Activated B cell treated with CpG ODN at 0.5 μM for 24 hours (primary cell): ENCODE measurements around the gene PRORP. TPM values are rescaled to one million over a fixed set of nuclear protein-coding genes. Genes with fewer than 3 reads are reported as not detected.

ENCODE experiments used
- ATAC-seq: fragments of 200-7000 bp; cut with Tn5 transposase; one replicate; pipeline ENCODE4 v1.10.0; 2021; ENCODE audit warnings: low read depth, mild to moderate bottlenecking, moderate library complexity
- CTCF ChIA-PET: fragments of 350-600 bp; sonication (Branson Sonifier 250); formaldehyde crosslinking; loops from one replicate; lab custom pipeline; 2021; ENCODE audit warnings: antibody characterized with exemption; lab: Charles Lee
- POLR2A ChIA-PET: fragments of 350-600 bp; sonication (Branson Sonifier 250); formaldehyde crosslinking; loops from one replicate; lab custom pipeline; 2021; ENCODE audit warnings: antibody characterized with exemption; lab: Charles Lee
- DNase-seq: peaks from one replicate; pipeline ENCODE4 v3.0.0; 2022
- H3K27ac Mint-ChIP-seq: one replicate; pipeline ENCODE4 v1.8.0; 2020; ENCODE audit warnings: mixed read lengths
- H3K27me3 Mint-ChIP-seq: one replicate; pipeline ENCODE4 v1.8.0; 2021; ENCODE audit warnings: mixed read lengths
- H3K36me3 Mint-ChIP-seq: one replicate; pipeline ENCODE4 v1.8.0; 2021; ENCODE audit warnings: low read depth, mixed read lengths
- H3K4me1 Mint-ChIP-seq: one replicate; pipeline ENCODE4 v1.8.0; 2021; ENCODE audit warnings: mixed read lengths
- H3K4me3 Mint-ChIP-seq: one replicate; pipeline ENCODE4 v1.8.0; 2020; ENCODE audit warnings: mild to moderate bottlenecking, mixed read lengths
- H3K9me3 Mint-ChIP-seq: one replicate; pipeline ENCODE4 v1.8.0; 2020; ENCODE audit warnings: mixed read lengths
- CTCF ChIP-seq: fragments of 200-600 bp; IDR thresholded peaks from one replicate; pipeline ENCODE4 v1.8.0; 2022; ENCODE audit warnings: antibody characterized with exemption, mild to moderate bottlenecking
- intact Hi-C: fragments of 100-400 bp; cut with micrococcal nuclease; formaldehyde crosslinking; loops from one replicate; pipeline ENCODE4 v1.15.1; 2024
- total RNA-seq: library from RNA; stranded (reverse); gene quantifications from 2 replicates; pipeline ENCODE4 v1.2.3, GENCODE V29; 2022

The PRORP gene
- total RNA-seq, 1 donor from 2014 or later = 25.6 TPM

GRCh38 chr14:35112641-35113040 lies 9.7 kb upstream of the PRORP start:
- H3K27me3 Mint-ChIP-seq = no peaks in the 10 kb centered on the region
- no peak for ATAC-seq
- CTCF ChIA-PET = no interaction called here
- no peak overlapping the region for H3K27ac Mint-ChIP-seq
- peaks cover 80% of the 10 kb centered on the region for H3K36me3 Mint-ChIP-seq
- TF ChIP-seq CTCF = no peak
- intact Hi-C loops = no loop called here
- H3K4me3 Mint-ChIP-seq = no peak overlapping the region
- DNase-seq = no peak
- no peaks in the 10 kb centered on the region for H3K9me3 Mint-ChIP-seq
- POLR2A ChIA-PET = interaction anchor here (0.9 kb wide), 1 partner anchor 10 kb away, joined by 3 read pairs; the partner anchor contains the start of genes PPP2R3C and PRORP
- H3K4me1 Mint-ChIP-seq = peaks cover 9% of the 10 kb centered on the region

GRCh38 chr14:35113308-35113950 lies 8.9 kb upstream of the PRORP start:
- CTCF ChIA-PET = no interaction called here

GRCh38 chr14:35114036-35114435 lies 8.3 kb upstream of the PRORP start:
- ATAC-seq (no peak), DNase-seq (no peak)
- Mint-ChIP-seq H3K9me3 (no peaks in the 10 kb centered on the region), H3K4me3 (no peak overlapping the region), H3K36me3 (peaks cover 80% of the 10 kb centered on the region), H3K27ac (no peak overlapping the region), H3K27me3 (no peaks in the 10 kb centered on the region), H3K4me1 (peaks cover 15% of the 10 kb centered on the region)
- POLR2A ChIA-PET = no interaction called here
- intact Hi-C loops = no loop called here
- CTCF ChIA-PET = interaction anchor here (1.2 kb wide), 1 partner anchor 391 kb away, joined by 5 read pairs; no protein-coding TSS in a partner anchor
- no peak for TF ChIP-seq CTCF

More at GRCh38 chr14:35113308-35113950, 8.9 kb upstream of the PRORP start:
- intact Hi-C loops = no loop called here
- H3K27me3 Mint-ChIP-seq = no peaks in the 10 kb centered on the region
- H3K4me1 Mint-ChIP-seq = peaks cover 12% of the 10 kb centered on the region
- no peaks in the 10 kb centered on the region for H3K9me3 Mint-ChIP-seq
- ATAC-seq (no peak), DNase-seq (no peak)
- POLR2A ChIA-PET = interaction anchor here (0.9 kb wide), 1 partner anchor 9 kb away, joined by 3 read pairs; the partner anchor contains the start of genes PPP2R3C and PRORP
- no peak overlapping the region for H3K4me3 Mint-ChIP-seq
- H3K36me3 Mint-ChIP-seq = peaks cover 80% of the 10 kb centered on the region
- no peak for TF ChIP-seq CTCF
- no peak overlapping the region for H3K27ac Mint-ChIP-seq

- no peaks in the 10 kb centered on the region for H3K27me3 Mint-ChIP-seq
- peaks cover 27% of the 10 kb centered on the region for H3K4me1 Mint-ChIP-seq
- ATAC-seq = no peak
- CTCF ChIA-PET = no interaction called here
- peaks cover 74% of the 10 kb centered on the region for H3K36me3 Mint-ChIP-seq
- POLR2A ChIA-PET = no interaction called here
- intact Hi-C loops = no loop called here
- H3K9me3 Mint-ChIP-seq = no peaks in the 10 kb centered on the region
- no peak overlapping the region for H3K27ac Mint-ChIP-seq
- no peak for DNase-seq
- H3K4me3 Mint-ChIP-seq = no peak overlapping the region
- TF ChIP-seq CTCF = no peak
These were observed 6.1 kb upstream of the PRORP start for GRCh38 chr14:35116242-35116641.

GRCh38 chr14:35117112-35117511 lies 5.2 kb upstream of the PRORP start:
- H3K27ac Mint-ChIP-seq = no peak overlapping the region
- no peak for TF ChIP-seq CTCF
- ChIA-PET POLR2A (interaction anchor here (0.6 kb wide), 1 partner anchor 277 kb away, joined by 3 read pairs; no protein-coding TSS in a partner anchor), CTCF (interaction anchor here (0.8 kb wide), 1 partner anchor 24 kb away, joined by 3 read pairs; no protein-coding TSS in a partner anchor)
- no peaks in the 10 kb centered on the region for H3K9me3 Mint-ChIP-seq
- no peak overlapping the region for H3K4me3 Mint-ChIP-seq
- ATAC-seq (no peak), DNase-seq (no peak)
- intact Hi-C loops = no loop called here
- peaks cover 74% of the 10 kb centered on the region for H3K36me3 Mint-ChIP-seq
- H3K27me3 Mint-ChIP-seq = no peaks in the 10 kb centered on the region
- H3K4me1 Mint-ChIP-seq = peaks cover 28% of the 10 kb centered on the region
